Measurements from ENCODE around the gene LUZP2. TPM values are rescaled to one million over a fixed set of nuclear protein-coding genes. Genes with fewer than 3 reads are reported as not detected.

LUZP2 gene
- polyA plus RNA-seq, 1 donor (not counting 4 experiments of a cell fraction or from before 2014, with no cell fraction given): 0.08 TPM

GRCh38 chr11:24900960-24901549 is 404.2 kb downstream of the LUZP2 start:
- no peak overlapping the region for H3K4me3 ChIP-seq (ENCODE audit: control insufficient read depth in 2 of 3, extremely low read depth in 1 of 3, insufficient read depth in 2 of 3, low read depth in 1 of 3, low read length in 3 of 3)
- no peaks in the 10 kb centered on the region for H3K79me2 ChIP-seq (ENCODE audit: control insufficient read depth, insufficient read depth, low read length)
- DNase-seq (ENCODE audit: low read depth, low spot score): no peak
- no peak overlapping the region for H3K9ac ChIP-seq (ENCODE audit: control insufficient read depth, extremely low read depth, insufficient read depth, low read length)
- no peak overlapping the region for H3K4me2 ChIP-seq (ENCODE audit: control insufficient read depth, extremely low read depth, insufficient read depth, low read depth, low read length)
- no peaks in the 10 kb centered on the region for H3K9me1 ChIP-seq (ENCODE audit: control insufficient read depth, extremely low read depth, insufficient read depth, low read length)
- H3K4me1 ChIP-seq (ENCODE audit: control insufficient read depth, extremely low read depth, insufficient read depth, low read length): no peaks in the 10 kb centered on the region
- H3K9me3 ChIP-seq (ENCODE audit: control insufficient read depth, low read depth, low read length): no peaks in the 10 kb centered on the region
- no peaks in the 10 kb centered on the region for H3K27me3 ChIP-seq (ENCODE audit: control insufficient read depth, extremely low read depth, insufficient read depth, low read length)
- no peak overlapping the region for H2AFZ ChIP-seq (ENCODE audit: control insufficient read depth, low read length)
- no peak for FAIRE-seq
- no peak overlapping the region for H3K27ac ChIP-seq (ENCODE audit: control insufficient read depth, insufficient read depth, low read length)
- H4K20me1 ChIP-seq (ENCODE audit: control insufficient read depth, extremely low read depth, insufficient read depth, low read length): no peaks in the 10 kb centered on the region
- dilution Hi-C loops (cut with MboI; ENCODE audit: extremely low pct_ligation_motif_present, low sequenced_read_pairs): no loop called here
- H3K36me3 ChIP-seq (ENCODE audit: control insufficient read depth in 2 of 2, extremely low read depth in 1 of 2, insufficient read depth in 2 of 2, low read length in 2 of 2): no peaks in the 10 kb centered on the region
- TF ChIP-seq CTCF (optimal IDR thresholded peaks at IDR 0.05 in 1 of 3, IDR thresholded peaks at IDR 0.05 in 1 of 3, conservative IDR thresholded peaks at IDR 0.05 in 1 of 3; ENCODE audit: extremely low read depth in 1 of 3, insufficient read depth in 2 of 3, low read length in 3 of 3) (no peak), EZH2 (IDR thresholded peaks at IDR 0.05; ENCODE audit: low read length) (no peak)

GRCh38 chr11:24903555-24903954 is 406.7 kb downstream of the LUZP2 start:
- H3K79me2 ChIP-seq (ENCODE audit: control insufficient read depth, insufficient read depth, low read length): no peaks in the 10 kb centered on the region
- no peaks in the 10 kb centered on the region for H4K20me1 ChIP-seq (ENCODE audit: control insufficient read depth, extremely low read depth, insufficient read depth, low read length)
- H3K9me3 ChIP-seq (ENCODE audit: control insufficient read depth, low read depth, low read length): no peaks in the 10 kb centered on the region
- no peaks in the 10 kb centered on the region for H3K27me3 ChIP-seq (ENCODE audit: control insufficient read depth, extremely low read depth, insufficient read depth, low read length)
- no peak overlapping the region for H3K9ac ChIP-seq (ENCODE audit: control insufficient read depth, extremely low read depth, insufficient read depth, low read length)
- no peaks in the 10 kb centered on the region for H3K9me1 ChIP-seq (ENCODE audit: control insufficient read depth, extremely low read depth, insufficient read depth, low read length)
- no peak for TF ChIP-seq CTCF (optimal IDR thresholded peaks at IDR 0.05 in 1 of 3, IDR thresholded peaks at IDR 0.05 in 1 of 3, conservative IDR thresholded peaks at IDR 0.05 in 1 of 3; ENCODE audit: extremely low read depth in 1 of 3, insufficient read depth in 2 of 3, low read length in 3 of 3)
- TF ChIP-seq EZH2 (IDR thresholded peaks at IDR 0.05; ENCODE audit: low read length): no peak
- no peak for FAIRE-seq
- H3K4me3 ChIP-seq (ENCODE audit: control insufficient read depth in 2 of 3, extremely low read depth in 1 of 3, insufficient read depth in 2 of 3, low read depth in 1 of 3, low read length in 3 of 3): no peak overlapping the region
- H3K27ac ChIP-seq (ENCODE audit: control insufficient read depth, insufficient read depth, low read length): no peak overlapping the region
- dilution Hi-C loops (cut with MboI; ENCODE audit: extremely low pct_ligation_motif_present, low sequenced_read_pairs): no loop called here
- no peak overlapping the region for H2AFZ ChIP-seq (ENCODE audit: control insufficient read depth, low read length)
- DNase-seq (ENCODE audit: low read depth, low spot score): no peak
- H3K36me3 ChIP-seq (ENCODE audit: control insufficient read depth in 2 of 2, extremely low read depth in 1 of 2, insufficient read depth in 2 of 2, low read length in 2 of 2): no peaks in the 10 kb centered on the region
- no peak overlapping the region for H3K4me2 ChIP-seq (ENCODE audit: control insufficient read depth, extremely low read depth, insufficient read depth, low read depth, low read length)
- H3K4me1 ChIP-seq (ENCODE audit: control insufficient read depth, extremely low read depth, insufficient read depth, low read length): no peaks in the 10 kb centered on the region
